Measurements from ENCODE around the gene EMILIN2.

EMILIN2 gene

GRCh38 chr18:2883076-2883735 is 36.4 kb downstream of the EMILIN2 start:
- Histone ChIP-seq H3K27me3 (no peaks in the 10 kb centered on the region), H3K36me3 (no peaks in the 10 kb centered on the region), H3K27ac (no peak overlapping the region), H3K9me3 (no peaks in the 10 kb centered on the region), H3K4me3 (no peak overlapping the region), H3K4me1 (peaks cover 0 to 30% (median 21%) of the 10 kb centered on the region in 4 donors)
- no peak for DNase-seq
- no peak for TF ChIP-seq CTCF (IDR thresholded peaks at IDR 0.05)
- intact Hi-C loops (cut with DNase I; ENCODE audit: low total_unique reads), result no loop called here

- TF ChIP-seq CTCF (IDR thresholded peaks at IDR 0.05), result no peak
- intact Hi-C loops (cut with DNase I; ENCODE audit: low total_unique reads), result no loop called here
Observed at GRCh38 chr18:2884706-2885285, 38.0 kb downstream of the EMILIN2 start.

GRCh38 chr18:2887470-2887869 is 40.7 kb downstream of the EMILIN2 start:
- no peaks in the 10 kb centered on the region for H3K9me3 ChIP-seq
- TF ChIP-seq CTCF (IDR thresholded peaks at IDR 0.05), result no peak
- no peak for DNase-seq
- H3K27me3 ChIP-seq, result no peaks in the 10 kb centered on the region
- no peak overlapping the region for H3K4me3 ChIP-seq
- H3K27ac ChIP-seq, result no peak overlapping the region
- intact Hi-C loops (cut with DNase I; ENCODE audit: low total_unique reads), result no loop called here
- H3K36me3 ChIP-seq, result no peaks in the 10 kb centered on the region
- no peaks in the 10 kb centered on the region for H3K4me1 ChIP-seq

More at GRCh38 chr18:2884706-2885285, 38.0 kb downstream of the EMILIN2 start:
- H3K9me3 ChIP-seq, result no peaks in the 10 kb centered on the region
- H3K4me1 ChIP-seq, result peaks cover 0 to 23% (median 14%) of the 10 kb centered on the region in 4 donors
- DNase-seq, result no peak
- no peak overlapping the region for H3K4me3 ChIP-seq
- H3K27me3 ChIP-seq, result no peaks in the 10 kb centered on the region
- H3K27ac ChIP-seq, result no peak overlapping the region
- no peaks in the 10 kb centered on the region for H3K36me3 ChIP-seq

GRCh38 chr18:2889761-2890192 is 43.0 kb downstream of the EMILIN2 start:
- Histone ChIP-seq H3K36me3 (no peaks in the 10 kb centered on the region), H3K27me3 (no peaks in the 10 kb centered on the region), H3K27ac (no peak overlapping the region), H3K4me3 (no peak overlapping the region), H3K9me3 (no peaks in the 10 kb centered on the region), H3K4me1 (no peaks in the 10 kb centered on the region)
- intact Hi-C loops (cut with DNase I; ENCODE audit: low total_unique reads), result no loop called here
- TF ChIP-seq CTCF (IDR thresholded peaks at IDR 0.05), result no peak
- no peak for DNase-seq

- TF ChIP-seq CTCF (IDR thresholded peaks at IDR 0.05), result no peak
- Histone ChIP-seq H3K4me3 (no peak overlapping the region), H3K9me3 (no peaks in the 10 kb centered on the region), H3K27me3 (no peaks in the 10 kb centered on the region), H3K27ac (no peak overlapping the region), H3K4me1 (no peaks in the 10 kb centered on the region), H3K36me3 (peaks cover 0 to 4% (median 0%) of the 10 kb centered on the region in 3 donors)
- intact Hi-C loops (cut with DNase I; ENCODE audit: low total_unique reads), result no loop called here
- no peak for DNase-seq
Observed at GRCh38 chr18:2890606-2891005, 43.8 kb downstream of the EMILIN2 start.
